ENCODE results near the gene DLL1.

The DLL1 gene

GRCh38 chr6:170281331-170282292, 9.3 kb downstream of the DLL1 start:
- DNase-seq (ENCODE audit: low spot score) = no peak

- no peak for DNase-seq (ENCODE audit: low spot score)
These were observed 10.2 kb downstream of the DLL1 start for GRCh38 chr6:170280689-170281045.

GRCh38 chr6:170279977-170280688, 10.7 kb downstream of the DLL1 start:
- no peak for DNase-seq (ENCODE audit: low spot score)

- no peak for DNase-seq (ENCODE audit: low spot score)
These were observed 11.5 kb downstream of the DLL1 start for GRCh38 chr6:170279426-170279825.

- DNase-seq (ENCODE audit: low spot score) = no peak
These were observed 12.2 kb downstream of the DLL1 start for GRCh38 chr6:170278743-170279094.

- DNase-seq (ENCODE audit: low spot score) = no peak
These were observed 12.8 kb downstream of the DLL1 start for GRCh38 chr6:170277893-170278742.

- no peak for DNase-seq (ENCODE audit: low spot score)
These were observed 14.4 kb downstream of the DLL1 start for GRCh38 chr6:170276369-170277057.

- no peak for DNase-seq (ENCODE audit: low spot score)
These were observed 15.9 kb downstream of the DLL1 start for GRCh38 chr6:170274713-170275560.

GRCh38 chr6:170273681-170274080, 17.2 kb downstream of the DLL1 start:
- DNase-seq (ENCODE audit: low spot score) = no peak

- DNase-seq (ENCODE audit: low spot score) = no peak
These were observed 17.7 kb downstream of the DLL1 start for GRCh38 chr6:170273191-170273590.

- DNase-seq (ENCODE audit: low spot score) = no peak
These were observed 18.4 kb downstream of the DLL1 start for GRCh38 chr6:170272341-170273065.

GRCh38 chr6:170271771-170272314, 19.0 kb downstream of the DLL1 start:
- DNase-seq (ENCODE audit: low spot score) = no peak

GRCh38 chr6:170270984-170271593, 19.8 kb downstream of the DLL1 start:
- no peak for DNase-seq (ENCODE audit: low spot score)

- no peak for DNase-seq (ENCODE audit: low spot score)
These were observed 20.9 kb downstream of the DLL1 start for GRCh38 chr6:170269846-170270541.

GRCh38 chr6:170269151-170269845, 21.6 kb downstream of the DLL1 start:
- DNase-seq (ENCODE audit: low spot score) = no peak

- no peak for DNase-seq (ENCODE audit: low spot score)
These were observed 22.4 kb downstream of the DLL1 start for GRCh38 chr6:170268216-170269129.

GRCh38 chr6:170267688-170268087, 23.2 kb downstream of the DLL1 start:
- DNase-seq (ENCODE audit: low spot score) = no peak

All from hematopoietic multipotent progenitor cell treated with erythropoietin and hydrocortisone succinate and interleukin-3 and kit ligand, for 17 days (in vitro differentiated cells).